GM21619 (cell line): ENCODE data around the gene EPHB6.

Source experiments
- ATAC-seq: cut with Tn5 transposase; IDR thresholded peaks from one replicate; pipeline ENCODE4 v1.9.1; 2021; ENCODE audit not compliant: unreplicated experiment

The EPHB6 gene

DNA sequence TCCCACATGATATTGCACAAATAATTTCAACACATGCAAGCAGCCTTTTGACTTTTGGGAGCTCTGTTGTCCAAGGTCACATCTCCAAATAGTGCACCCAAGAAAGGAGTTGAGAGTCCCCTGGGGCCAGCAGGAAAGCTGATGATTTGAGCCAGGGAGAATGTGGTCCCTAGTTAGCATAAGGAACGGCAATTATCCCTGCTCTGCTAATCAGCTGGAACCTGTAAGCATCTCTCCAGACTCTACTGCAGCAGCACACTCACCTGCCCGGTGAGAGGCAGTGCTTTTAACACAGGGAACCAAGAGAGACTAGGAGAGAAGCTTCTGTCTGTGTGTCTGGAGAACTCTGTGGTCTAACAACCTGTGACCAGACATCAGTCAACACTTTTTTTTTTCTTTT lies 61.6 kb downstream of the EPHB6 start:
- ATAC-seq: no peak

- no peak for ATAC-seq
Measured at GRCh38 chr7:142917447-142917846, 62.6 kb downstream of the EPHB6 start.

DNA sequence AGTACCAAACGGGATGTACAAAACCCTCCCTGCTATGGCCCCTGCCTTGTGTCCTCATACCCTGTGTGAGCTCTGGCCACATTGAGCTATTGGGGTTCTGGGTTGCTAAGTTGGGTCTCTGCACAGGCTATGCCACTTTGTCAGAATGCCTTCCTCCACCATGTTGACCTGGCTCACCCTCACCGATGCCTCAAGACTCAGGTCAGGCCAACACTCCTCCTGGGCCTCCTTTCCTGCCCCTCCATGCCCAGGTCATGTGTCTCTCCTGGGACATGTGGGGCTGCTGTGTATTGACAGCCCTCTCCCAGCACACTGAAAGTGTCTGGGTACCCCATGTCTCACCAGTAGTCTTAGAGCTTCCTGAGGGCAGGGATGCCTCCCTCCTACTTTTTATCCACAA lies 64.0 kb downstream of the EPHB6 start:
- no peak for ATAC-seq

DNA sequence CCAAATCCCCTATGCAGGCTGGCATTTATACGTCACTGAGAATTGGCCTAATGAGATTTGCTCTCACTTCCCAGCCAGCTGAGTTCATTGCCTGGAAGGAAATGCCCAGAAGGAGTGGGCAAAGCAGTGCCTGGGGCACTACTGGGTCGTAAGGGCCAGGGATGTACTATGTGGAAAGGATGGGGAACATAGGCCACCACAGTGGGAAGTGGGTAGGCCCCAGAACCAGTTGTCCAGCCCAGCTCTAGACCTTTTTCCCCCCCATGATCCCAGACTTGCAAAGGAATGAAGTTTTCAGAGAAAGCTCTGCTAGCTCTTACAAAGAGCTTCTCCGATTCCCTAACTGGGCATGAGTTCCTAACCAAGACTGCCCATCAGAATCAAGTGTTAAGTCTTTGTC lies 64.8 kb downstream of the EPHB6 start:
- no peak for ATAC-seq
